PFSK-1 (cell line): ENCODE results near the gene WSCD2.

Experiments used
- POLR2AphosphoS5 ChIP-seq: IDR thresholded peaks from 2 replicates; pipeline ENCODE4 v1.6.1; 2012; ENCODE audit warnings: low read depth, mild to moderate bottlenecking, control low read depth, low read length, moderate library complexity
- SIN3A ChIP-seq: IDR thresholded peaks from 2 replicates; pipeline ENCODE4 v1.6.1; 2012; ENCODE audit warnings: mild to moderate bottlenecking, low read length, moderate library complexity, borderline replicate concordance; ENCODE audit not compliant: insufficient read depth
- TAF1 ChIP-seq: IDR thresholded peaks from 2 replicates; pipeline ENCODE4 v1.6.1; 2012; ENCODE audit warnings: low read length, control low read depth, borderline replicate concordance; ENCODE audit not compliant: insufficient read depth

DNA sequence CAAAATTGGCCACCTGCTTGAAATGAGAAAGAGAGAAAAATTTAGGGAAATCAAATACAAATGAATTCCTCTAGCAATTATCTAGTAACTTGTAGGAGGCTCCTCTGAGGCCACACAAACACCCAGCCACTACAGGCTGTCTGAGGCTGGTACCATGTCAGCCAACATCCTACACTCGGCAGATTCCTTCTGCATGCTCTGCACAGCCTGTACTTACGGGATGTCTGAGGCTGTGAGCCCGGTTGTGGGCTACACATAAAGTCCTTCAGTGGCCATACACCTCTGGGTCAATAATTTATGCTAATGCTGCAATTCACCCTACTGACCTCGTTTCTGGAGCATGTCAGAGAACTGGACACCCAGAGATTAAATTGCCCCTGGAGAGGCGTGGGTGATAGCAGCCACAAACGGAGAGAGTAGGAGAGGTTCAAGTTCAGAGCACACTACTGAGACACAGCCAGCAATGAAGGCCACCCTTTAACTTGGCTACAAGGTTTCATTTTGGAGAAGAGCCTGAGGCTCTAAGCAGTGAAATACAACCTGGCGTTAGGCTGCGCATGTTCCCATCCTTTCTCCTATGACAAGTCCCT lies 28.9 kb downstream of the WSCD2 start:
- TF ChIP-seq TAF1 (no peak), POLR2AphosphoS5 (no peak), SIN3A (no peak)
